ENCODE results near the gene KIF5C.

The KIF5C gene

GRCh38 chr2:148993351-148993750 lies 118.3 kb downstream of the KIF5C start:
- DNase-seq (ENCODE audit: low spot score), result no peak

GRCh38 chr2:148994341-148994740 lies 119.3 kb downstream of the KIF5C start:
- no peak for DNase-seq (ENCODE audit: low spot score)

- DNase-seq (ENCODE audit: low spot score), result no peak
Observed at GRCh38 chr2:148996805-148997204, 121.8 kb downstream of the KIF5C start.

- DNase-seq (ENCODE audit: low spot score), result no peak
Observed at GRCh38 chr2:148998165-148998830, 123.3 kb downstream of the KIF5C start.

GRCh38 chr2:148998831-148999200 lies 123.8 kb downstream of the KIF5C start:
- DNase-seq (ENCODE audit: low spot score), result no peak

- DNase-seq (ENCODE audit: low spot score), result no peak
Observed at GRCh38 chr2:148999451-148999921, 124.5 kb downstream of the KIF5C start.

- no peak for DNase-seq (ENCODE audit: low spot score)
Observed at GRCh38 chr2:149000158-149000938, 125.3 kb downstream of the KIF5C start.

GRCh38 chr2:149001496-149001895 lies 126.5 kb downstream of the KIF5C start:
- DNase-seq (ENCODE audit: low spot score), result no peak

- no peak for DNase-seq (ENCODE audit: low spot score)
Observed at GRCh38 chr2:149002378-149002890, 127.4 kb downstream of the KIF5C start.

- no peak for DNase-seq (ENCODE audit: low spot score)
Observed at GRCh38 chr2:149002891-149003740, 128.1 kb downstream of the KIF5C start.

GRCh38 chr2:149004836-149005235 lies 129.8 kb downstream of the KIF5C start:
- DNase-seq (ENCODE audit: low spot score), result no peak

- DNase-seq (ENCODE audit: low spot score), result no peak
Observed at GRCh38 chr2:149005471-149006077, 130.5 kb downstream of the KIF5C start.

- DNase-seq (ENCODE audit: low spot score), result no peak
Observed at GRCh38 chr2:149006883-149007543, 132.0 kb downstream of the KIF5C start.

- DNase-seq (ENCODE audit: low spot score), result no peak
Observed at GRCh38 chr2:149008381-149008780, 133.4 kb downstream of the KIF5C start.

- DNase-seq (ENCODE audit: low spot score), result no peak
Observed at GRCh38 chr2:149009576-149010461, 134.8 kb downstream of the KIF5C start.

GRCh38 chr2:149012545-149012944 lies 137.5 kb downstream of the KIF5C start:
- no peak for DNase-seq (ENCODE audit: low spot score)

- DNase-seq (ENCODE audit: low spot score), result no peak
Observed at GRCh38 chr2:149015501-149015900, 140.5 kb downstream of the KIF5C start.

- DNase-seq (ENCODE audit: low spot score), result no peak
Observed at GRCh38 chr2:149015926-149016563, 141.0 kb downstream of the KIF5C start.

GRCh38 chr2:149017116-149017985 lies 142.3 kb downstream of the KIF5C start:
- DNase-seq (ENCODE audit: low spot score), result peak; percentile 72
